NCI-H1092 (cell line): Measurements from ENCODE around the gene SUPT7L.
"Not testable (repeated sequence)": the region's sequence is repeated elsewhere in the genome, so short reads cannot be mapped to it uniquely, and the experiment has no call there.

Source experiments
- DNase-seq: peaks from one replicate; lab custom pipeline; 2025; lab: John Stamatoyannopoulos, UW

Gene SUPT7L

DNA sequence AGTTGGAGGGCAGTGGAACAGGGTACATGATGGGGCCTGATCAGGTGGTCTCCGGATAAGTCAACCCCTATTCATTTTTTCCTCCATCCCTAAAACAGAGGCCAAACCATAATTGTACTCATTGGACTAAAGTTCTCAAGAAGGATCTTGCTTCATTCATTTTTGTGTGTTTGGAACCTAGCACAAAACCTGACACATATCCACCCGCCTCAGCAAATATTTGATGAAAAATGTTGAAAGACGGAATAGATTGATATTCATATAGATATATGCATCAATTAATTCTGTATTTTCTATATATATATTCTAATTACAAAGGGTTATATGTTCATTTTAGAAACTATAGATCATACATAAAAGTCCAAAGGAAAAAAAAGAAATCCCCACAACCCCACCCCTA, 22.2 kb upstream of the SUPT7L start:
- no peak for DNase-seq

DNA sequence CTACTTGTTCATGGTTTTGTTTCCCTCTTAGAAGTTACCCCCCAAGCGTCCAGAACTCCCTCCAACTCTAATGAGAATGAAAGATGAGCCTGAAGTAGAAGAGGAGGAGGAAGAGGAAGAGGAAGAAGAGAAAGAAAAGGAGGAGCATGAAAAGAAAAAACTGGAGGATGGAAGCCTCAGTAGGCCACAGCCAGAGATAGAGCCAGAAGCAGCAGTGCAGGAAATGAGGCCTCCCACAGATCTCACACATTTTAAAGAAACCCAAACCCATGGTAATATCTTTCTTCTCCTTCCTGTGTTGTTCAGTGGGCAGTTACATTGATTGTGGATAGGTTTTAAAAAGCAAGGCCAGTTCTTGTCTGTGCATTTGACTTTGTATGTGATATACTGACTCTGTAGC, 21.6 kb upstream of the SUPT7L start:
- DNase-seq: not testable (repeated sequence)

DNA sequence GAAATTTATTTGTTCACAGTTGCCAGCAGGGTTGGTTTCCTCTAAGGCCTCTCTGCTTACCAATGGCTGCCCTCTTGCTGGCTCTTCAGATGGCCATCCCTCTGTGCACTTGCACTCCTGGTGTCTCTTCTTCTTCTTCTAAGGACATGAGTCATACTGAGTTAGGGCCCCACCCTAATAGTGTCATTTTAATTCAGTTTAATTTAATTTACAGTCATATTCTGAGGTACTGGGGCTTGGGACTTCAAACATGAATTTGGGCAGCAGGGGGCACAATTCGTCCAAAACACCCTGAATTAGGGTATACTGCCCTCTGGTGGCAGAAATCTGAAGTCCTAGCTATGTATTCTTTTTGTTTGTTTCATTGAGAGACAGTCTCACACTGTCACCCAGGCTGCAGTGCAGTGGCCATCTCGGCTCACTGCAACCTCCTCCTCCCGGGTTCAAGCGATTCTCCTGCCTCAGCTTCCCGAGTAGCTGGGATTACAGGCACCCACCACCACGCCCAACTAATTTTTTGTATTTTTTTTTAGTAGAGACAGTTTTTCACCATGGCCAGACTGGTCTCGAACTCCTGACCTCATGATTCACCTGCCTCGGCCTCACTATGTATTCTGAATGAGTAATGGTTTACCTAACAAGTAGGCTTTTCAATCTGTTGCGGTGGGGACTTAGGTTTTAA, 20.1 kb upstream of the SUPT7L start:
- DNase-seq: peak; percentile 85

DNA sequence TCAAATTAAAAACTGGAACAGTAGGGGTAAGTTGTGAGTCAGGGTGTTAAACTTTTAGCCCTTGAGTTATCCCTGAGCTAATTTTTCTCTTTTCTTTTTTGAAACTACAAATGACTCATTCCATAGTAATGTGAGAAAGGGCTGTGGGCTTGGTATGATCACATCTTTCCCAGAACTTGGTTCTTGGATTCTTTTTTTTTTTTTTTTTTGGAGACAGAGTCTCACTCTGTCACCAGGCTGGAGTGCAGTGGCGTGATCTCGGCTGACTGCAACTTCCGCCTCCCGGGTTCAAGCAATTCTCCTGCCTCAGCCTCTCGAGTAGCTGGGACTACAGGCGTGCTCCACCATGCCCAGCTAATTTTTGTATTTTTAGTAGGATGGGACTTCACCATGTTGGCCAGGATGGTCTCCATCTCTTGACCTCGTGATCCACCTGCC, 18.9 kb upstream of the SUPT7L start:
- DNase-seq: not testable (repeated sequence)

DNA sequence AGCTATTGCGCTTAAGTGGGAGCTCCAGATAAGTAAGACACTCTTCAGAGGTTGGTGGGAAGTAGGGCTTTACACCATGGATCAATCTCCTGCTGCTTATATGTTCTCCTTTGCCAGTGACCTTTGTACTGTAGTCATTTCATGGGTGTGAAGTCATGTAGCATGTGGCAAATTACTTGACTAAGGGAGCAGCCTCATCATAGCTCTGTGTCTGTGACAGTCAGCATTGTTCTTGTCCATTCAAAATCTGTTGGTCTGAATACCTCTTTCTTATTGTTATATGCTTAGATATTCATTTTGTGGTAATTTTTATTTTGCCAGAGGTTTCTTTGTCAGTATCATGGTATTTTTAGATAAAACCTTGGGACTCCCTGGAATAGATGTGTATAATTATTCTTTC, 18.4 kb upstream of the SUPT7L start:
- no peak for DNase-seq

DNA sequence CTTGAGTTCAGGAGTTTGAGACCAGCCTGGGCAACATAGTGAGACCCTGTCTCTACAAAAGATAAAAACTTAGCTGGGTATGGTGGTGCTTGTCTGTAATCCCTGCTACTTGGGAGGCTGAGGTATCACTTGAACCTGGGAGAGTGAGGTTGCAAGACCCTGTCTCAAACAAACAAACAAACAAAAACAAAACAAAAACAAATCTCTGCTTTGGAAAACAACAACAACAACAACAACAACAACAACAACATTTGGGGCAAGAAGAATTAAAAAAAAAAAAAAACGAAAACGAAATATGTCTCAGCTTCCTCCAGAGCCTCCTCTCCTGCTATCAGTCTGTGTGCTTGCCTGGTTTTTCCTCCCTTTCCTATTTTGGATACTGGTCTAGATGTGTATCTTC, 17.2 kb upstream of the SUPT7L start:
- no peak for DNase-seq

DNA sequence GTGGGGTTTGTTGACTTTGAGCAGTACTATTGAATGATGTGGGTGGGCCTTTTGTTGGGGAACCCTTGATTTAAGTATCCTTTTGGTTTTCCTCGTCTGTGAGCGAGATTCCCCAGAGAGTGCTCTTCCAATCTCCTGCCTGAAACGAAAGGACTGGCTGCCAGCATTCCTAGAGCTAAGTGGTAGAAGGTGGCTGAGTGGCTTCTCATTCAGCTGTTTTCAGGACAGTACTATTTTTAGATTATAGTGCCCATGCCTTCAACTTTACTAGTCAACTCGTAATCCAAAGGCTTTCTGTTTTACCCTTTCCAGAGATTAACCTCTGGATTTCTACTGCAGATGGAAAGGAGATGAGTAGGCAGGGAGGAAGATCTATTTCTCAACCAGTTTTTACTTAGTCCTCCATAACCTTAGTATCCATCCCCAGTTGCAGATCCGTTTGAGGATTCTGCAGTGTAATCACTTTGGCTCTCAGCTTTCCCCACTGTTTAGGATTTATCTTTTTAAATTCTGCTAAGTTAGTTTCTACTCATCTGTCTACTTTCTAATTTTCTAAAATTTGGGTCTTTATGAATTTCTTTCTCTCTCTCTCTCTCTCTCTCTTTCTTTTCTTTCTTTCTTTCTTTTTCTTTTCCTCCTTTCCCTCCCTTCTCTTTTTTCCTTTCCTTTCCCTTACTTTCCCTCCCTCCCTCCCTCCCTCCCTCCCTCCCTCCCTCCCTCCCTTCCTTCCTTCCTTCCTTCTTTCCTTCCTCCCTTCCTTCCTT, 9.5 kb upstream of the SUPT7L start:
- no peak for DNase-seq

DNA sequence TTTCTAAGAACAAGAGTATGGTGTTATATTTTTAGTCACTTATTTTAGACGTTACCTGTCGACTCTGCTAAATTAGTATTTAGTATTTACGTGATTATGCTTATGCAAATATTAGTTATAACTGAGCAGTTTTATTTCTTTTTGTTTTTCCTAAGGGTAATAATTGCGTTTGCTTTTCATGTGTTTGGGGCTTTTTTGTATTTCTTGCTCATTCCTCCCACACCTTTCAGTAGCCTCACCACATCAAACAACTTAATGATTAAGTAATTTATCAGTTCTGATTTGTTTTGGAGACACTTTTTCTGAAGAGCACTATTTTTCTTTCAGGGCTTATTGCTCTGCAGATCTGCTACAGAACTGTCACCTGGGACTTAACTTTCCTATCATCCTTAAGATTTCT, 7.8 kb upstream of the SUPT7L start:
- DNase-seq: no peak

DNA sequence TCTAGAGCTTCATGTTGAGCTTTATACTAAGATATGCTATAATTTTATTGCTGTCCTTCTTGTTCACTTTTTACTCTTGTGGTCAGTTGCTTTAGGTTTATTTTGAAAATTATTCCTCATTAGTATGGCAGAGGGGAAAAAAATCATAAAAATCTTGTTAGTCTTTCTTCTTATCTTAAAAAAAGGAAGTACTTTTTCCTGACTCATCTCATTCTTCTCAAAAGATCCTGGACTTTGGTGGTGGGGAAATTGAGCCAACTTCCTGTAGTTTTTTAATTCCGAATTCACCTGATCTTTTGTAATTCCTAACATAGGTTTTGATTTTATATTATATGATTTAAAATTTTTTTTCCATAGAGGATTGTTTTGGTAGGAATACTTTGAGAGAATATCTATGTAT, 4.0 kb upstream of the SUPT7L start:
- no peak for DNase-seq

DNA sequence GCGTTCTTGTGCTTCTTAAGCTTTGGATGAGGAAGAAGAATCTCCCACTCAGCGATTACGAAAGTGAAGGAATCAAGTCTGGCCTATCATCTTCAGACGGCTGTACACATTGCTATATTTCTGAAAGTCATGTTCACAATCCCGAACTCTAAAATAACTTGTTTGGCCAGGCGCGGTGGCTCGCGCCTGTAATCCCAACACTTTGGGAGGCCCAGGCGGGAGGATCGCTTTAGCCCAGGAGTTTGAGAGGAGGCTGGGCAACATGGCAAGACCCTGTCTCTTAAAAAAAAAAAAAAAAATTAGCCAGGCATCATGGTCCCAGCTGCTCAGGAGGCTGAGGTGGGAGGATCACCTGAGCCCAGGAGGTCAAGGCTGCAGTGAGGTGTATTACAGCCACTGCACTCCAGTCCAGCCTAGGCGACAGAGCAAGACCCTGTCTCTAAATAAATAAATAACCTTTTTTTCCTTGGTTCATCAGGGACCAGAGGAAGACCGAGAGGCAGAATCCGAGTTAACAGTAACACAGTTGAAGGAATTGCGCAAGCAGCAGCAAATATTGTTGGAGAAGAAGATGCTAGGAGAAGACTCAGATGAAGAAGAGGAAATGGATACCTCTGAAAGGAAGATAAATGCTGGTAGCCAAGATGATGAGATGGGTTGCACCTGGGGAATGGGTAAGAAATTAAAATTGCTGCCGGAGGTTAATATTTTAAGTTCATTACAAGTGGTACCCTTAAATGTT, 1.4 kb upstream of the SUPT7L start:
- no peak for DNase-seq

DNA sequence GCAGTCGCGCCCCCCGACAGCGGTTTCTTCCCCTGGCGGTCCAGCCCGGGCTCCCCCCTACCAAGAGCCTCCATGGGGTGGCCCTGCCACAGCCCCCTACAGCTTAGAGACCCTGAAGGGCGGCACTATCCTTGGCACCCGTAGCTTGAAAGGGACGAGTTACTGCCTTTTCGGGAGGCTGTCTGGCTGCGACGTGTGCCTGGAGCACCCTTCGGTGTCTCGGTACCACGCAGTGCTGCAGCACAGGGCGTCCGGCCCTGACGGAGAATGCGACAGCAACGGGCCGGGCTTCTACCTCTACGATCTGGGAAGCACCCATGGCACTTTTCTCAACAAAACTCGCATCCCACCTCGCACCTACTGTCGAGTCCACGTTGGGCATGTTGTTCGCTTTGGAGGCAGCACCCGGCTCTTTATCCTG, 750 bp upstream of the SUPT7L start:
- no peak for DNase-seq

DNA sequence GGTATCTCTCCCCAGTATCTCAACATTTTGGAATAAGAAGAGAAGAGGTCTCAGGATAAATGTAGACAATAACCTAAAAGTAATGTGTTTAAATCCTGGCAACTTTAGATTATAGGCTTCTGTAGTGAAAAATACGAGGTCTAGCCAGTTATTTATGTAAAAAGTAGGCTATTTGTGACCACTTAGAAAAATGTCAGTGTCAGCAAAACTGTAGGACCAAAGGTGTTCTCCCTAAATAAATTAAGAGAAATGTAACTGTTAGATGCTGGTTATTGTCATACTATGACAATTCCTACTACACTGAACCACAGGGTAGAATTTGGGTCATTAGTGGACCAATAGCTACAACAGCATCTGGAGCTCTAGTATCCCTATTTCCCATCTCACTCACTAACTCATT, 2.0 kb downstream of the SUPT7L start:
- DNase-seq: no peak

DNA sequence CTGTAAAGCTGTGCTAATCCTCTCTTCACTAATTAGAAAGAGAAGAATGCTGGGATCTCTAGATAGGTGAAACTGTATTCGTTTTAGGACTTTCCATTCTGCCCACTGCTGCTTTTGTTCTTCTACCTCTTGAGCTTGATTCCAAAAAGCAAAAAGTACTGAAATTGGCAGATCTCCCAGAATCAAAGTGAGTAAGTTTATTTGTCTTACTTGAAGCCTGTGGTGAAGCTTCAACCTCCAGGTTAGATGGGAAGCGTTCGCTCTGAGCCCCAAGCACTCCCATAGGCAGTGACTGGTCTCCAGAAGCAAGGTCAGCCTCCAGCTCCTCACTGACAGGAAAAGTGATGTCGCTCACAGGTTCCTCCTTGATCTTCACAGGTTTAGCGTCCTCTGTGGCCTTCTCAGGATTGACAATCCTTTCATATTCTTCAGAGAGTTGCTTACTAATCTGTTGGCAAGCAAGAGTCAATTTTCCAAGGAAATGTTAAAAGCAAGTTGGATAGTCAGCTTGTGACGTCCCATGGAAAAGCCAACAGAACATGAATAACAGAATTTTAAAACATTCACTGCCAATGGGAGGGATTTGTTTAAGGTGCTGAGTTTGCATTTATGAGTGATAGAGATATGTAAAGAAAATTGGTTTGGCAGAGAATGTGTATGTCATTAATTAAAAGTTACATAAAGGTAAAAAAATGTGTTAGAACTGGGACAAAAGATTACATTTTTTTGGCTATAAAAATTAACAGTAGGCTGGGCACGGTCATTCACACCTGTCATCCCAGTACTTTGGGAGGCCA, 8.1 kb downstream of the SUPT7L start:
- no peak for DNase-seq

DNA sequence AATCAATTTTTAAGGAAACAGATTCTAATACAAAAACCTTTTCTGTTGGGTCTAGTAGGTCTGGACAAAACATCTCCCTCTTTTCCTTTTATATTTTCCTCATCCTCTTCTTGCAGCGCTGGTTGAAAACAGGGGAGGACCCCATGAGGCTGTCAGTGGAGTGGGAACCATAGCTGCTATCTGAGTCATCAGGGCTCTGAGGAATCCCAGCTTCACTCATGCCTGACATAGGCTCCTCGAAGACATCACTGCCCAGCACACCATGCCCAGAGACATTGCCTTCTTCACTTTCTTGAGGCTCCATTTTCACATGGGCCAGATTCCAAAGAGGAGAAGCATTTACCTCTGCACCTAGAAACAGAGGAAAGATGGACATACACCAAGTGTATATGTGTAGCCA, 10.0 kb downstream of the SUPT7L start:
- DNase-seq: no peak

DNA sequence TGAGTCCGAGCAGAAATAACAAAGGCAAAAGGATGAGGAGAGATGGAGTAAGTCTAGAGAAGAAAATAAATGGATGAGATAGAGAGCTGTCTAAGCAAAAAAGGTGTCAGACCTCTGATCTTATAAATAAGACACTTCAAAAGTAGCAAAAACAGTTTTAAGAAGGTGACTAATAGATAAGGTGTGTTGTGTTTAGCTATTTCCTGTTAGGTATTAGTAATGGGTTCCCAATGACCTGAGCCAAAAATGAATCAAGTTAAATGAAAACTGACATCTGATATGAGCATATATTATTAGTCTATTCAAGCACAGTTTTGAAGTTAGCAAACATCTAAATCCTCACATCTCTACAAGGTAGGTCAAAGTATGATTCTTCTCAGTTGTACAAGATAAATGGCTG, 10.6 kb downstream of the SUPT7L start:
- DNase-seq: no peak

DNA sequence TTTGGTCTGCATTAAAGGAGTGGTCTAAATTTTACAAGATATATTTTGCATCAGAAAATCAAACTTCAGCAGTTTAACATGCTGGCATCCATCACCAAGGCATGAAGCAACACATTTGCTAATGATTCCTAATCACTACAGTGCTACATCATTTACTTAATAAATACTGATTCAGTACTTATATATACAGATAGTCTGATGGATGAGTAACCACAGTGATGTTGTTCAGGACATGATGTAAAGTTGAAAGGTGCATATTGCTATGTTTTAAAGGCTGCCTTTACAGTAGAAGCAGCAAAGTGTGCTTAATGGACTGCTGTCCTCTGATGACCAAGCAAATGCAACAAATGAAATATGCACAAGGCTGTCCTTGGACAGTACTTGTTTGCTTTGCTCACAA, 11.1 kb downstream of the SUPT7L start:
- DNase-seq: no peak

DNA sequence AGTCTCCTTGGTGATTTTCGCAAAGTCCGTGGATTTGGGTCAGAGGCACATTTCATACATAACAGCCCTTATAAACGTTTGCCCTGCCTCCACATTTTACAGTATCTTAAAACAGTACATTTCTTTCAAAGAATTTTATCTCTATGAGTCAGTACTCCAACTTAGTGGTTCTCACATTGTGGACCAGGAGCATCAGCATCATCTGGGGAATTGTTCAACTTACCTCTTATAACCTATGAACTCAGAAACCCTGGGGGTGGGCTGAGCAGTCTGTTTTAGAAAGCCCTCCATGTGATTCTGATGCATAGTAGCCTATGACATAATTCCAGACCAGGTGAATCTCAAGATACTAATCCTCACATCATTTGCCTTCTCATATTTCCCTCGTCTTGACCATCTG, 12.4 kb downstream of the SUPT7L start:
- no peak for DNase-seq

DNA sequence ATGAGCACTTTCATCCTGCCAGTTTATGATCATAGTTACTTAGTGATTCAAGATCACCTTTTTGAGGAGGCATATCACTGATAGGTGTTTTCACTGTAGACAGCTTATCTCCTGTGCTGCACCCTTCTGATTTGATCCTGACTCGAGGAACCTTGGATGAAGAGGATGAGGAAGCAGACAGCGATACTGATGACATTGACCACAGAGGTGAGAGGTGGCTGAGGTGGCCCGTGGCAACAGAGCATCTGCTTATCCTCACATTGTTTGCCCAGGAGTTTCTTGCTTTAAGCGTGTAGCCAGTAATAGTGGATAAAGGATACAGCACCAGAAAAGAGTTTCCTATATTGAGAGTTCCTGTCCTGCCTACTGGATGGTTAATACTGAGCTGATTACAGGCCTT, 15.7 kb downstream of the SUPT7L start:
- DNase-seq: no peak

DNA sequence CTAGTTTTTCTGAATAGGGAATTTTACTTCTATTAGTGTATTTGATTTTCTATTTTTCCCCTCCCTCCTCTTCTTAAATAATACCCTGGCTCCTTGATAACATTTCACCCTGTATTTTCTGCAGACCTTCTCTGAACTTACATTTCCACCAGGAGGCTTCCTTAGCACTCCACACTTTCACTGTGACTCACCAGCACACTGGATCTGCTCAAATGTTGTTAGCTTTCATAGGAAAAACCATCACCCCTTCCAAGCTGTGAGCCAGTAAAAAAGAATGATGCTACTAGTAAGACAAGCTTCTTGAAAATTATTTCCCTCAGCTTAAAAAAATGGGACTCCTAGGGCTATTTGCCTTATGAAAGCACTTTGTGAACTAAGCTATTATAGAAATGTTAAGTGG, 16.1 kb downstream of the SUPT7L start:
- DNase-seq: no peak

DNA sequence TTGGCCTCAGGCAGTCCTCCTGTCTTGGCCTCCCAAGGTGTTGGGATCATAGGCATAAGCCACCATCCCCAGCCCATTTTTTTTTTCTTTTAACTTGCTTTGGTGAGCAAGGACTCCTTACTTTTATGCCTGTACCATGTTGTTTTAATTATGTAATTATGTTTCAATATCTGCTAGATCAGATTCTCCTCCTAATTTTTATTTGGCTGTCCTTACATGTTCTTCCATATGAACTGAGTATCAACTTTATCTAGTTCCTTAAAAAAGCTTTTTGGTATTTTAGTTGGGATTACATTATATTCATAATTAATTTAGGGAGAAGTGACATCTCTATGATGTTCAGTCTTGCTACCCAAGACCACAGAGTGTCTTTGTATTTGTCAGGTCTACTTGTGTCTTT, 18.2 kb downstream of the SUPT7L start:
- no peak for DNase-seq

DNA sequence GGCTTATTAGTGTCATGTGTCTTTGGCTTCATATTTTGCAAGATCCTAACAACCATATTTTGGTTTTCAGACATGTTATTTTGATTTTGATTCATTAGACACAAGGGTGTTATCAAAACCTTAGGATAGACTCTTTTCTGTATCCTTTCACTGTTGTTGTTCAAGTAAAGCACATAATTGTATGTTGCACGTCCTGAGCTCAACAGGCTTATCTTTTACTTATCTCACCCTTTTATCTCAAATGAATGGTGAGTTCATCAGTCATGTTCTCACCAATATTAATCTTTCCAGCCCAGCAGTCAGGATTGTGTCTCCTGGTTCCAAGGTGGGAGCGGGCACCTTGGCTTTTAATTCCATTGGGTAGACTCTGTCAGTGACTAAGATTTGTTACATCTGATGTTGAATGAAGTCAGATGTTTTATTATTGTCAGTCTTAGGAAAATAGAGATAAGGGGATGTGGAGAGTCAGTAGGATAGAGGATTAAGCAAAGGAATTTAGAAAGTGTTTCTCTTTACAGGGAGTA, 22.6 kb downstream of the SUPT7L start:
- no peak for DNase-seq

DNA sequence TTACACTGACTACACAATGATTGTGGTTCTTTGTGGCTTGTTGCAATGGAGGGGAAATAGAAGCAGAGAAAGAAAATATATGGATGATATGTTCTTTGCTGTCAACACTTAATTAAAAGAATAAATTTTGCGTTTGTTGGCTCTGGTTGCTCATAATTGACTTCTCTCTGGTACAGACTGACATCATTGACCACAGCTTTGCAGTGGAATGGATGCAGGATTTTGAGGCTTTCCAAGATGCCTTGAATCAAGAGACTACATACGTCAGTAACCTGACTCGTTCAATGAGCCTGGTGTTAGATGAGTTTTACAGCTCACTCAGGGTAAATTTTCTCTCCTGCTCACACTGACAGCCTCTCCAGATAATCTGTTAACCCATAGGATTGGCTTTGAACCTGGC, 24.7 kb downstream of the SUPT7L start:
- DNase-seq: no peak
